Stomach (tissue), 4 donors: ENCODE results near the gene ZACN.

Experiments used
- CTCF ChIP-seq, 7 experiments: fragments of 450-650 bp in 4 of 7; fragments of 200-600 bp in 3 of 7; sonication (generic) in 3 of 7; IDR thresholded peaks; one replicate each; pipeline ENCODE4 v1.5.1; 2016 to 2019; ENCODE audit warnings: antibody characterized with exemption in 7 of 7, control low read depth in 2 of 7, mild to moderate bottlenecking in 1 of 7
- EP300 ChIP-seq: sonication (generic); formaldehyde crosslinking; IDR thresholded peaks from one replicate; pipeline ENCODE4 v1.6.1; 2017; ENCODE audit warnings: antibody characterized with exemption
- POLR2A ChIP-seq, 4 donors: fragments of 450-650 bp; IDR thresholded peaks; one replicate each; pipeline ENCODE4 v1.6.1; 2016; ENCODE audit warnings: antibody characterized with exemption in 4 of 4, control low read depth in 2 of 4, mild to moderate bottlenecking in 1 of 4, moderate library complexity in 1 of 4

- TF ChIP-seq CTCF (IDR thresholded peaks at IDR 0.05) (no peak), EP300 (no peak), POLR2A (IDR thresholded peaks at IDR 0.05) (no peak)
These were observed 10.0 kb downstream of the ZACN start for GRCh38 chr17:76088868-76089576.
